Liver (tissue), 9 donors: ENCODE results near the gene MYCBPAP. TPM values are rescaled to one million over a fixed set of nuclear protein-coding genes. Genes with fewer than 3 reads are reported as not detected.
A peak's percentile ranks its signal among the peaks of the same experiment; 100 is the strongest.

ENCODE experiments used
- DNase-seq: peaks from one replicate; pipeline ENCODE4 v3.0.0-alpha.2; 2017; ENCODE audit warnings: low spot score
- H3K27ac ChIP-seq, 2 donors: one replicate each; pipeline ENCODE4 v1.7.0; 2013; ENCODE audit warnings: inconsistent platforms in 2 of 2, low read length in 2 of 2, control low read depth in 1 of 2, low read depth in 1 of 2, mild to moderate bottlenecking in 1 of 2
- H3K27me3 ChIP-seq, 4 donors: one replicate each; pipeline versions ENCODE4 v1.6.1 to v1.7.0; 2013; ENCODE audit warnings: low read length in 3 of 4, inconsistent platforms in 1 of 4, mild to moderate bottlenecking in 1 of 4, moderate library complexity in 1 of 4; ENCODE audit not compliant: control insufficient read depth in 4 of 4, insufficient read depth in 4 of 4
- H3K36me3 ChIP-seq, 4 donors: one replicate each; pipeline versions ENCODE4 v1.6.1 to v1.7.0; 2013; ENCODE audit warnings: low read length in 3 of 4, mild to moderate bottlenecking in 3 of 4, low read depth in 1 of 4, moderate library complexity in 1 of 4; ENCODE audit not compliant: control insufficient read depth in 4 of 4, insufficient read depth in 3 of 4
- H3K4me1 ChIP-seq, 4 donors: one replicate each; pipeline versions ENCODE4 v1.6.1 to v1.7.0; 2013; ENCODE audit warnings: low read length in 3 of 4, mild to moderate bottlenecking in 3 of 4, moderate library complexity in 1 of 4; ENCODE audit not compliant: control insufficient read depth in 4 of 4, insufficient read depth in 4 of 4
- H3K4me3 ChIP-seq, 3 donors: one replicate each; pipeline versions ENCODE4 v1.6.1 to v1.7.0; 2013; ENCODE audit warnings: low read length in 3 of 3, control low read depth in 1 of 3, low read depth in 1 of 3, mild to moderate bottlenecking in 1 of 3
- H3K9ac ChIP-seq, 2 donors: one replicate each; pipeline ENCODE4 v1.7.0; 2013; ENCODE audit warnings: low read length in 2 of 2, mild to moderate bottlenecking in 2 of 2, moderate library complexity in 2 of 2, control low read depth in 1 of 2, low read depth in 1 of 2
- H3K9me3 ChIP-seq, 4 donors: one replicate each; pipeline versions ENCODE4 v1.6.1 to v1.7.0; 2013; ENCODE audit warnings: low read length in 3 of 4; ENCODE audit not compliant: control insufficient read depth in 4 of 4
- ATF3 ChIP-seq: IDR thresholded peaks from 2 replicates; pipeline ENCODE4 v1.6.1; 2016; ENCODE audit warnings: antibody characterized with exemption
- EGR1 ChIP-seq, 2 donors: IDR thresholded peaks; 2 replicates each; pipeline ENCODE4 v1.6.1; 2016 to 2018; ENCODE audit warnings: antibody characterized with exemption in 2 of 2, low read depth in 2 of 2
- FOXA1 ChIP-seq: IDR thresholded peaks from 2 replicates; pipeline ENCODE4 v1.6.1; 2016; ENCODE audit warnings: antibody characterized with exemption
- HNF4A ChIP-seq, 2 donors: conservative IDR thresholded peaks; 2 replicates each; pipeline ENCODE4 v1.6.1; 2016; ENCODE audit warnings: antibody characterized with exemption in 2 of 2, mild to moderate bottlenecking in 2 of 2
- HNF4G ChIP-seq: IDR thresholded peaks from 2 replicates; pipeline ENCODE4 v1.6.1; 2016; ENCODE audit warnings: antibody characterized with exemption
- JUND ChIP-seq, 2 donors: IDR thresholded peaks; 2 replicates each; pipeline ENCODE4 v1.6.1; 2016; ENCODE audit warnings: antibody characterized with exemption in 2 of 2
- MAX ChIP-seq: IDR thresholded peaks from 2 replicates; pipeline ENCODE4 v1.6.1; 2016; ENCODE audit warnings: antibody characterized with exemption
- NR2F2 ChIP-seq: IDR thresholded peaks from 2 replicates; pipeline ENCODE4 v1.6.1; 2016; ENCODE audit warnings: antibody characterized with exemption
- REST ChIP-seq: IDR thresholded peaks from 2 replicates; pipeline ENCODE4 v1.6.1; 2016; ENCODE audit warnings: antibody characterized with exemption, mild to moderate bottlenecking
- RXRA ChIP-seq, 2 donors: IDR thresholded peaks; 2 replicates each; pipeline ENCODE4 v1.6.1; 2017 to 2018; ENCODE audit warnings: antibody characterized with exemption in 2 of 2, mild to moderate bottlenecking in 1 of 2
- SP1 ChIP-seq: IDR thresholded peaks from 2 replicates; pipeline ENCODE4 v1.6.1; 2018; ENCODE audit warnings: antibody characterized with exemption, mild to moderate bottlenecking
- TAF1 ChIP-seq: conservative IDR thresholded peaks from 2 replicates; pipeline ENCODE4 v1.6.1; 2016; ENCODE audit warnings: antibody characterized with exemption, mild to moderate bottlenecking
- WGBS: extraction: QIAGEN DNeasy Blood & Tissue Kit; methylation state at CpG from one replicate; pipeline ENCODE4 v1.1.7; 2013; 5-methylcytosine and 5-hydroxymethylcytosine counted together
- polyA plus RNA-seq, 2 donors: library from polyadenylated mRNA; stranded (reverse) in 1 of 2; unstranded in 1 of 2; fragments of 200-250 nt in 1 of 2; fragments of >200 nt in 1 of 2; fragmentation: Nextera tagmentation in 1 of 2; extraction: Ambion mirVana in 1 of 2; gene quantifications; one replicate each; pipeline versions ENCODE4 v1.2.1 to v1.2.3, GENCODE V29; 2013 to 2015
- total RNA-seq, 2 donors: library from RNA; depleted of rRNA; stranded (reverse); fragments of >200 nt; gene quantifications; one replicate each; pipeline ENCODE4 v1.2.3, GENCODE V29; 2014
- donor health status: healthy.
- donor health status: healthy.
- donor health status: healthy.
- donor health status: healthy.
- donor health status: healthy.

Gene MYCBPAP
- total and polyA plus RNA-seq, 4 donors: 0.23 to 0.25 TPM; not detected in 2

- Histone ChIP-seq H3K36me3 (peaks cover 0 to 5% (median 1%) of the 10 kb centered on the region in 4 donors), H3K27ac (no peak overlapping the region), H3K4me3 (peak overlapping the region in 1 of 3 donors; percentile 49), H3K4me1 (peaks cover 11 to 21% (median 17%) of the 10 kb centered on the region in 4 donors), H3K27me3 (peaks cover 0 to 6% (median 3%) of the 10 kb centered on the region in 4 donors), H3K9ac (no peak overlapping the region), H3K9me3 (no peaks in the 10 kb centered on the region)
- DNase-seq: no peak
- 7% methylated on average over 27 of the region's 27 CpGs for WGBS
- TF ChIP-seq REST (no peak), FOXA1 (no peak), SP1 (peak; percentile 31), RXRA (IDR thresholded peaks at IDR 0.05) (peak; percentile 51 to 78), JUND (IDR thresholded peaks at IDR 0.05) (no peak), HNF4A (conservative IDR thresholded peaks at IDR 0.05) (peak; percentile 71 to 92), EGR1 (IDR thresholded peaks at IDR 0.05; ENCODE audit: low read depth in 2 of 2) (no peak), TAF1 (no peak), MAX (no peak), NR2F2 (peak; percentile 73), HNF4G (peak; percentile 67), ATF3 (no peak)
These were observed 51.5 kb downstream of the MYCBPAP start for GRCh38 chr17:50559674-50560184.

GRCh38 chr17:50560185-50560824 lies 52.1 kb downstream of the MYCBPAP start, which contains the start of gene CACNA1G:
TSS of gene CACNA1G (plus strand) at chr17:50560715. CDS start at chr17:50561460, 745 bp downstream.
- Histone ChIP-seq H3K27ac (no peak within 1 kb of the TSS), H3K9ac (no peak within 1 kb of the TSS), H3K36me3 (peaks cover 0 to 4% (median 0%) of the 10 kb centered on the region in 4 donors), H3K4me1 (peaks cover 11 to 21% (median 17%) of the 10 kb centered on the region in 4 donors), H3K27me3 (peaks cover 0 to 6% (median 3%) of the 10 kb centered on the region in 4 donors), H3K4me3 (peak within 1 kb of the TSS in 1 of 3 donors; percentile 49), H3K9me3 (no peaks in the 10 kb centered on the region)
- DNase-seq: peak; percentile 86
- no peak for TF ChIP-seq HNF4A (conservative IDR thresholded peaks at IDR 0.05)
- WGBS: 2% methylated on average over 56 of the region's 56 CpGs
